H1 (cell line): ENCODE measurements around the gene UBASH3B. TPM values are rescaled to one million over a fixed set of nuclear protein-coding genes. Genes with fewer than 3 reads are reported as not detected.

Source experiments
- CTCF ChIA-PET: fragments of 300-600 bp; sonication (Branson Sonifier 250); formaldehyde crosslinking; loops from one replicate; lab custom pipeline; 2021; ENCODE audit not compliant: partially characterized antibody; lab: Charles Lee
- POLR2A ChIA-PET: fragments of 300-600 bp; sonication (Branson Sonifier 250); formaldehyde crosslinking; loops from one replicate; lab custom pipeline; 2021; ENCODE audit warnings: inconsistent platforms; ENCODE audit not compliant: partially characterized antibody; lab: Charles Lee
- DNase-seq, 2 experiments: peaks; one replicate each; pipeline versions ENCODE4 v3.0.0 to v3.0.0-alpha.2; 2010 to 2022; ENCODE audit warnings: low spot score in 2 of 2, low read depth in 1 of 2, mixed read lengths in 1 of 2
- FAIRE-seq: peaks from 2 replicates; lab custom pipeline; 2011; peaks lifted over from hg19 to GRCh38; lab: Jason Lieb, UNC
- H2AFZ ChIP-seq: 2 replicates; pipeline ENCODE4 v1.8.1; 2012; ENCODE audit warnings: low read length, inconsistent platforms
- H2AK5ac ChIP-seq: 2 replicates; pipeline ENCODE4 v1.6.1; 2013; ENCODE audit warnings: low read depth, low read length
- H2BK120ac ChIP-seq: replicated peaks from 2 replicates; pipeline ENCODE3; 2013; ENCODE audit warnings: low read depth, low read length, inconsistent platforms
- H2BK12ac ChIP-seq: 2 replicates; pipeline ENCODE4 v1.6.1; 2013; ENCODE audit warnings: low read depth, low read length
- H2BK15ac ChIP-seq: 2 replicates; pipeline ENCODE4 v1.6.1; 2013; ENCODE audit warnings: low read length
- H2BK20ac ChIP-seq: 2 replicates; pipeline ENCODE4 v1.6.1; 2013; ENCODE audit warnings: low read length
- H2BK5ac ChIP-seq: 2 replicates; pipeline ENCODE4 v1.6.1; 2013; ENCODE audit warnings: low read depth, low read length
- H3K14ac ChIP-seq: 2 replicates; pipeline ENCODE4 v1.6.1; 2013; ENCODE audit warnings: inconsistent platforms; ENCODE audit not compliant: insufficient read length
- H3K18ac ChIP-seq: 2 replicates; pipeline ENCODE4 v1.6.1; 2013; ENCODE audit warnings: low read length; ENCODE audit errors: extremely low read depth
- H3K23ac ChIP-seq: 2 replicates; pipeline ENCODE4 v1.6.1; 2013; ENCODE audit warnings: inconsistent platforms; ENCODE audit not compliant: insufficient read length
- H3K23me2 ChIP-seq: 2 replicates; pipeline ENCODE4 v1.6.1; 2013; ENCODE audit warnings: low read depth, low read length
- H3K27ac ChIP-seq: 2 replicates; pipeline ENCODE4 v1.6.1; 2011; ENCODE audit warnings: low read depth, low read length, inconsistent platforms
- H3K27me3 ChIP-seq, 4 experiments: replicated peaks in 1 of 4; 1 replicate in 1 of 4; 2 replicates in 3 of 4; pipeline versions ENCODE4 v1.6.1 to v1.8.1; 2011 to 2013; ENCODE audit warnings: low read length in 3 of 4, mild to moderate bottlenecking in 3 of 4, inconsistent platforms in 2 of 4, mixed read lengths in 2 of 4, moderate library complexity in 1 of 4; ENCODE audit not compliant: control insufficient read depth in 3 of 4, insufficient read depth in 3 of 4; ENCODE audit errors: extremely low read depth in 1 of 4
- H3K36me3 ChIP-seq, 4 experiments: 2 replicates each; pipeline versions ENCODE4 v1.6.1 to v1.8.1; 2011 to 2013; ENCODE audit warnings: mild to moderate bottlenecking in 4 of 4, low read length in 3 of 4, moderate library complexity in 2 of 4, control low read depth in 1 of 4, inconsistent platforms in 1 of 4; ENCODE audit not compliant: insufficient read depth in 4 of 4, control insufficient read depth in 2 of 4
- H3K4ac ChIP-seq: replicated peaks from 2 replicates; pipeline ENCODE3; 2013; ENCODE audit warnings: low read length, low read depth, mixed read lengths, inconsistent platforms; ENCODE audit not compliant: insufficient read length
- H3K4me1 ChIP-seq, 4 experiments: replicated peaks in 1 of 4; 1 replicate in 1 of 4; 2 replicates in 3 of 4; pipeline versions ENCODE4 v1.6.1 to v1.8.1; 2011 to 2013; ENCODE audit warnings: low read length in 3 of 4, inconsistent platforms in 2 of 4, mixed read lengths in 1 of 4; ENCODE audit not compliant: insufficient read depth in 4 of 4, control insufficient read depth in 3 of 4
- H3K4me2 ChIP-seq, 2 experiments: 2 replicates each; pipeline versions ENCODE4 v1.6.1 to v1.8.1; 2011 to 2013; ENCODE audit warnings: low read depth in 2 of 2, low read length in 2 of 2, control low read depth in 1 of 2, inconsistent platforms in 1 of 2, mild to moderate bottlenecking in 1 of 2; ENCODE audit not compliant: insufficient read depth in 1 of 2
- H3K4me3 ChIP-seq, 4 experiments: fragments of 200-600, 300-600 bp in 1 of 4; sonication (generic), shearing (Covaris generic), sonication (Bioruptor Twin) in 1 of 4; 2 replicates each; pipeline versions ENCODE4 v1.5.1 to v1.8.1; 2011 to 2016; ENCODE audit warnings: low read length in 4 of 4, low read depth in 3 of 4, control low read depth in 2 of 4, inconsistent platforms in 2 of 4, mild to moderate bottlenecking in 2 of 4, mixed read lengths in 1 of 4, moderate library complexity in 1 of 4; ENCODE audit not compliant: insufficient read depth in 2 of 4; ENCODE audit errors: extremely low read depth in 1 of 4
- H3K56ac ChIP-seq: replicated peaks from 2 replicates; pipeline ENCODE3; 2013; ENCODE audit warnings: low read depth, mild to moderate bottlenecking, mixed read lengths, low read length, inconsistent platforms; ENCODE audit not compliant: insufficient read length
- H3K79me1 ChIP-seq: 2 replicates; pipeline ENCODE4 v1.6.1; 2013; ENCODE audit warnings: low read depth, low read length, control low read depth
- H3K79me2 ChIP-seq, 2 experiments: 2 replicates each; pipeline versions ENCODE4 v1.6.1 to v1.8.1; 2012 to 2013; ENCODE audit warnings: low read length in 2 of 2, mild to moderate bottlenecking in 2 of 2, inconsistent platforms in 1 of 2; ENCODE audit not compliant: insufficient read depth in 2 of 2, control insufficient read depth in 1 of 2
- H3K9ac ChIP-seq, 4 experiments: replicated peaks in 1 of 4; 1 replicate in 1 of 4; 2 replicates in 3 of 4; pipeline versions ENCODE4 v1.6.1 to v1.8.1; 2011 to 2013; ENCODE audit warnings: low read depth in 3 of 4, low read length in 3 of 4, control low read depth in 2 of 4, mild to moderate bottlenecking in 2 of 4, moderate library complexity in 2 of 4, inconsistent platforms in 1 of 4; ENCODE audit errors: extremely low read depth in 1 of 4
- H3K9me3 ChIP-seq, 2 experiments: 2 replicates each; pipeline versions ENCODE4 v1.6.1 to v1.8.1; 2012 to 2013; ENCODE audit warnings: mild to moderate bottlenecking in 2 of 2, moderate library complexity in 2 of 2, control low read depth in 1 of 2, inconsistent platforms in 1 of 2, low read depth in 1 of 2, low read length in 1 of 2, mixed read lengths in 1 of 2; ENCODE audit not compliant: insufficient read depth in 2 of 2
- H4K20me1 ChIP-seq, 2 experiments: replicated peaks in 1 of 2; 2 replicates each; pipeline versions ENCODE3 to v1.8.1; 2011 to 2013; ENCODE audit warnings: inconsistent platforms in 2 of 2, low read length in 2 of 2, mild to moderate bottlenecking in 1 of 2; ENCODE audit not compliant: insufficient read depth in 2 of 2, control insufficient read depth in 1 of 2
- H4K5ac ChIP-seq: 2 replicates; pipeline ENCODE4 v1.6.1; 2013; ENCODE audit warnings: low read length, low read depth, mixed read lengths, inconsistent platforms; ENCODE audit not compliant: insufficient read length
- H4K8ac ChIP-seq: 2 replicates; pipeline ENCODE4 v1.8.0; 2013; ENCODE audit warnings: mild to moderate bottlenecking, moderate library complexity, low read length, inconsistent platforms; ENCODE audit not compliant: insufficient read depth; ENCODE audit errors: extremely low read depth
- H4K91ac ChIP-seq: replicated peaks from 2 replicates; pipeline ENCODE3; 2013; ENCODE audit warnings: low read length, mixed read lengths, inconsistent platforms; ENCODE audit not compliant: insufficient read length
- ASH2L ChIP-seq: fragments of 200-600, 300-600 bp; sonication (generic); IDR thresholded peaks from one replicate; pipeline ENCODE4 v1.7.1; 2017; ENCODE audit warnings: low read length
- CHD2 ChIP-seq: IDR thresholded peaks from 2 replicates; pipeline ENCODE4 v1.6.1; 2012; ENCODE audit warnings: low read length, improper control_type of control experiment
- JUND ChIP-seq: IDR thresholded peaks from 2 replicates; pipeline ENCODE4 v1.6.1; 2011; ENCODE audit warnings: mild to moderate bottlenecking, improper control_type of control experiment, low read length
- RFX5 ChIP-seq: IDR thresholded peaks from 2 replicates; pipeline ENCODE4 v1.6.1; 2011; ENCODE audit warnings: low read depth, low read length, improper control_type of control experiment, borderline replicate concordance
- RNF2 ChIP-seq: fragments of 200-900, 300-1000 bp; sonication (generic); IDR thresholded peaks from 2 replicates; pipeline ENCODE4 v1.7.1; 2016; ENCODE audit warnings: borderline replicate concordance, low read depth, mild to moderate bottlenecking, antibody characterized with exemption, low read length; ENCODE audit not compliant: poor library complexity, severe bottlenecking; ENCODE audit errors: missing control alignments
- SIN3A ChIP-seq, 2 experiments: IDR thresholded peaks in 1 of 2; conservative IDR thresholded peaks in 1 of 2; 2 replicates each; pipeline ENCODE4 v1.6.1; 2011 to 2012; ENCODE audit warnings: low read length in 2 of 2, improper control_type of control experiment in 1 of 2, low read depth in 1 of 2, mild to moderate bottlenecking in 1 of 2
- TBP ChIP-seq: IDR thresholded peaks from 2 replicates; pipeline ENCODE4 v1.6.1; 2011; ENCODE audit warnings: low read depth, low read length, improper control_type of control experiment
- WGBS, 2 experiments: shearing (Covaris generic) in 1 of 2; methylation state at CpG; one replicate each; pipeline versions ENCODE4 v1.1.6 to v1.1.7; 2013 to 2015; ENCODE audit warnings: low lambda C conversion rate in 2 of 2, mixed read lengths in 2 of 2, inconsistent platforms in 1 of 2, low coverage in 1 of 2, missing lambda C conversion rate in 1 of 2; ENCODE audit not compliant: insufficient replicate concordance in 2 of 2, insufficient coverage in 1 of 2, insufficient read length in 1 of 2; ENCODE audit errors: extremely low coverage in 1 of 2, missing lambda C conversion rate in 1 of 2; 5-methylcytosine and 5-hydroxymethylcytosine counted together
- polyA plus RNA-seq, 7 experiments: library from polyadenylated mRNA; depleted of rRNA in 3 of 7; stranded (reverse) in 5 of 7; unstranded in 2 of 7; fragments of >200 nt in 5 of 7; fragments of 200-250 nt in 2 of 7; gene quantifications; 1 replicate in 5 of 7; 2 replicates in 1 of 7; 4 replicates in 1 of 7; pipeline versions ENCODE4 v1.2.1 to v1.2.3, GENCODE V29; 2011 to 2013; ENCODE audit warnings: missing spikeins in 2 of 7, mixed read lengths in 2 of 7
- total RNA-seq: library from RNA; stranded (reverse); fragmentation: NEBNext Ultra II Directional; extraction: Animal tissue kit (Norgen Biotek cat#: 25700); gene quantifications from 2 replicates; pipeline ENCODE4 v1.2.1, GENCODE V29; 2021
- TF ChIP-seq, protein P1 (sequence below): IDR thresholded peaks from 2 replicates; pipeline ENCODE4 v1.6.1; 2011; ENCODE audit warnings: low read depth, mild to moderate bottlenecking, low read length; ENCODE audit not compliant: insufficient read depth
- TF ChIP-seq, protein P2 (sequence below): IDR thresholded peaks from 2 replicates; pipeline ENCODE4 v1.6.1; 2012; ENCODE audit warnings: inconsistent platforms
- TF ChIP-seq, protein P3 (sequence below): IDR thresholded peaks from 2 replicates; pipeline ENCODE4 v1.6.1; 2012; ENCODE audit warnings: low read length, inconsistent platforms

UBASH3B gene
- total and polyA plus RNA-seq, 2 of the 8 experiments (the other 6 are each of a cell fraction or from before 2014, with no cell fraction given), result 7.5 to 9.5 TPM

DNA sequence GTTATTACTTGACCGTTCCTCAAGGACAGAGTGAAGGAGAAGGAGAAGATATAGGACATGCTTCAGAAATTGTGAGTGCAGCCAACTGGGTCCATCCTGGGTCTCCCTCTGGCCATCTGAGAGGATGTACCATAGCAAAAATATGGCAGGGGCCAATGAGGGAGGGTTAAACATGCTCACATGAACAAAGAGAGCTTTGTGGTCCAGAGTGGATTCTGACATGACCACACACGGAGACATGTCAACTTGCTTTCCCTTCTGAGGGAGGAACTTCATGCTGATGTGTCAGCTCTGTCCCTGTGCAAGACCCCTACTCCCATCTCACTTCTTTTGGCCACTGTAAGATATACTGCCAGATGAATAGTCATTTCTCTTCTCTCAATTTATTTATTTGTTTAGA, 3.0 kb upstream of the UBASH3B start:
- Histone ChIP-seq H3K4me2 (no peak overlapping the region), H4K5ac (no peak overlapping the region), H2BK15ac (no peak overlapping the region), H2AK5ac (0 out of 2 replicates have a peak overlapping the region, but pooled peaks have one; percentile 47), H3K36me3 (no peaks in the 10 kb centered on the region), H3K4ac (no peak overlapping the region), H4K8ac (no peak overlapping the region), H3K4me1 (peaks cover 0 to 10% (median 3%) of the 10 kb centered on the region in 4 experiments; a peak in 6 of 7 replicates), H4K91ac (no peak overlapping the region), H2BK120ac (no peak overlapping the region), H3K18ac (no peak overlapping the region), H3K79me2 (no peaks in the 10 kb centered on the region), H3K27ac (no peak overlapping the region), H2BK12ac (no peak overlapping the region), H3K56ac (no peak overlapping the region), H4K20me1 (no peaks in the 10 kb centered on the region), H2BK20ac (no peak overlapping the region), H3K23me2 (peaks cover 10% of the 10 kb centered on the region), H3K9me3 (no peaks in the 10 kb centered on the region), H3K27me3 (peaks cover 0 to 19% (median 13%) of the 10 kb centered on the region in 4 experiments; a peak in 6 of 7 replicates), H3K4me3 (no peak overlapping the region), H3K23ac (no peak overlapping the region), H3K9ac (no peak overlapping the region), H2AFZ (no peak overlapping the region), H3K79me1 (no peaks in the 10 kb centered on the region), H3K14ac (no peak overlapping the region), H2BK5ac (no peak overlapping the region)
- ChIA-PET POLR2A (no interaction called here), CTCF (interaction anchor here (0.7 to 1.7 kb wide), 7 partner anchors 12 to 172 kb away, joined by 3 to 8 read pairs (median 4); no protein-coding TSS in a partner anchor)
- FAIRE-seq (no peak), DNase-seq (no peak)
- WGBS, 2 experiments, result 93% methylated on average over 2 of the region's 2 CpGs; no CpG with 5 or more reads in 1 of the 2 experiments
- no peak for TF ChIP-seq RFX5
- TF ChIP-seq RNF2, result no peak
- TF ChIP-seq, protein P1, sequence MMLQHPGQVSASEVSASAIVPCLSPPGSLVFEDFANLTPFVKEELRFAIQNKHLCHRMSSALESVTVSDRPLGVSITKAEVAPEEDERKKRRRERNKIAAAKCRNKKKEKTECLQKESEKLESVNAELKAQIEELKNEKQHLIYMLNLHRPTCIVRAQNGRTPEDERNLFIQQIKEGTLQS, result no peak
- TF ChIP-seq, protein P2, sequence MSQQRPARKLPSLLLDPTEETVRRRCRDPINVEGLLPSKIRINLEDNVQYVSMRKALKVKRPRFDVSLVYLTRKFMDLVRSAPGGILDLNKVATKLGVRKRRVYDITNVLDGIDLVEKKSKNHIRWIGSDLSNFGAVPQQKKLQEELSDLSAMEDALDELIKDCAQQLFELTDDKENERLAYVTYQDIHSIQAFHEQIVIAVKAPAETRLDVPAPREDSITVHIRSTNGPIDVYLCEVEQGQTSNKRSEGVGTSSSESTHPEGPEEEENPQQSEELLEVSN, result no peak
- TF ChIP-seq CHD2, result no peak
- TF ChIP-seq SIN3A (conservative IDR thresholded peaks at IDR 0.05 in 1 of 2, IDR thresholded peaks at IDR 0.05 in 1 of 2; ENCODE audit: low read depth in 1 of 2, low read length in 2 of 2), result no peak
- TF ChIP-seq, protein P3, sequence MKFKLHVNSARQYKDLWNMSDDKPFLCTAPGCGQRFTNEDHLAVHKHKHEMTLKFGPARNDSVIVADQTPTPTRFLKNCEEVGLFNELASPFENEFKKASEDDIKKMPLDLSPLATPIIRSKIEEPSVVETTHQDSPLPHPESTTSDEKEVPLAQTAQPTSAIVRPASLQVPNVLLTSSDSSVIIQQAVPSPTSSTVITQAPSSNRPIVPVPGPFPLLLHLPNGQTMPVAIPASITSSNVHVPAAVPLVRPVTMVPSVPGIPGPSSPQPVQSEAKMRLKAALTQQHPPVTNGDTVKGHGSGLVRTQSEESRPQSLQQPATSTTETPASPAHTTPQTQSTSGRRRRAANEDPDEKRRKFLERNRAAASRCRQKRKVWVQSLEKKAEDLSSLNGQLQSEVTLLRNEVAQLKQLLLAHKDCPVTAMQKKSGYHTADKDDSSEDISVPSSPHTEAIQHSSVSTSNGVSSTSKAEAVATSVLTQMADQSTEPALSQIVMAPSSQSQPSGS, result no peak
- TF ChIP-seq TBP, result no peak
- TF ChIP-seq JUND, result no peak
- TF ChIP-seq ASH2L, result no peak
